GM19240 (cell line): ENCODE results near the gene DAO.

ENCODE experiments used
- DNase-seq: peaks from one replicate; pipeline ENCODE4 v3.0.0; 2011; ENCODE audit warnings: low spot score; ENCODE audit not compliant: insufficient read length

Gene DAO

DNA sequence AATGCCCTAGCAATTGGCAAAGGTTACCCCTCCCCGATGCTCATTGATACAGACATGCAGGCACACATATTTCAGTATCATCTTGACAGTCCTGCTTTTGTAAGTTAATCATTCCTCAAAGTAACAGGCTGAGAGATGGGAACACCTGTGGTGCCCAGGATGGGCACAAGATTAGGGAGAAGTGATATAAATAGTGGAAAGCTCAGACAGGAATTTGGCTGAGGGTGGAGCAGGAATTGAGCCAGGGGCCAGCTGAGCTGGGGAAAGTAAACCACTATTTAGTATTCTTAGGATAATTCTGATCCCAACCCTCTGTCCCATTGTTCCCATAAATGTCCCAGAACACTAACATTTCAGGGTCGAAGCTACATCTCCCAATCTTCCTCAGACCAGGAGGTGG lies 38.3 kb downstream of the DAO start:
- DNase-seq, result no peak

DNA sequence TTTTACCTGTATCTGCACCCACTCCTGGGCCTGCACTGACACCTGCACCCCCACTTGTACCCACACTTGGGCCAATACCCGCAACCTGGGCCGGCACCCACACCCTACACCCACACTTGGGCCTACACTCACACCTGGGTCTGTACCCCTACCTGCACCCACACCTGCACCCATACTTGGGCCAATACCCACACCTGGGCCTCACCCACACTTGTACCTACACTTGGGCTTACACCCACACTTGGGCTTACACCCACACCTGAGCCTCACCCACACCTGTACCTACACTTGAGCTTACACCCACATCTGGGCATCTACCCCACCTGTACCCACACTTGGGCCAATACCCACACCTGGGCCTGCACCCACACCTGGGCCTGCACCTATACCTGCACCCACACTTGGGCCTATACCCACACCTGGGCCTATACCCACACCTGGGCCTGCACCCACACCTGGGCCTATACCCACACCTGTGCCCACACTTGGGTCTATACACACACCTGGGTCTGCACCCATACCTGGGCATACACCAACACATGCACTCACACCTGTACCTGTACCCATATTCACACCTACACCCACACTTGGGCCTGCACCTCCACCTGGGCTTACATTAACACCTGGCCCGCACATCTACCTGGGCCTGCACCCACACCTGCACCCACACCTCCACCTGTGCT lies 39.2 kb downstream of the DAO start:
- no peak for DNase-seq

DNA sequence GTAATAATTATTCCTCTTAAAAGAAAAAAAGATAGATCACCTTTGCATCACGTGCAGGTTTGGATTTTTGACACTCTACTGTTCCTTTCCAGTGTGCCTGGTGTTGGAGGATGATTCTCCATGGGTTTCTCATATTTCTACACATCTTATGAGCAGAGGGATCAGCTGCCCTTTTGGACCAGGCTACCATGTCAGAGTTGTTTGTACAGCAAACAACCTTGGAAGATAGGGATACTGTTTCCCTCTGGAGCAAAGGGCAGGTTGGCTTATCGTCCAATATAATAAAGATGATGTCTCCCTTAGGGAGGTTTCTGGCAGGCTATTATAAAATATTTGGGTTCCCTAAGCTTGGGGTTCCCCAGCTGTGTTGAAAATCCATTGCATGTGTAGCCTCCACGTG lies 42.1 kb downstream of the DAO start:
- DNase-seq, result no peak

DNA sequence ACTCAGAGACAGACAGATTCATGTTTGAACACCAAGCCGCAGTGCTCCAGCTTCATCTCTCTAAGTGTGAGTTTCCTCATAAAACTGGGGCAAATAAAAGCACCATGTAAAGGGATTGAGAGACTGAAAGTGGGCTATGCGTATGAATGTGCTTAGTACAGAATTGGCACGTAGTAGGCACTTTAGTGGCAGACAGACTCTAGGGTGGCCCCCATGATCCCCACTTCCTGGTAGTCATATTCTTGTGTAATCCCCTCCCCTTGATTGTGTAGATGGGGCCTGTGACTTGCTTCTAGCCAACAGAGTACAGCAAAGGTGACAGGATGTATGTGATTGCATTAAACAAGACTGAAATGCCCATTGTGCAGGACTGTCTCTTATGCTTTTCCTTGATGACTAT lies 43.0 kb downstream of the DAO start:
- no peak for DNase-seq

DNA sequence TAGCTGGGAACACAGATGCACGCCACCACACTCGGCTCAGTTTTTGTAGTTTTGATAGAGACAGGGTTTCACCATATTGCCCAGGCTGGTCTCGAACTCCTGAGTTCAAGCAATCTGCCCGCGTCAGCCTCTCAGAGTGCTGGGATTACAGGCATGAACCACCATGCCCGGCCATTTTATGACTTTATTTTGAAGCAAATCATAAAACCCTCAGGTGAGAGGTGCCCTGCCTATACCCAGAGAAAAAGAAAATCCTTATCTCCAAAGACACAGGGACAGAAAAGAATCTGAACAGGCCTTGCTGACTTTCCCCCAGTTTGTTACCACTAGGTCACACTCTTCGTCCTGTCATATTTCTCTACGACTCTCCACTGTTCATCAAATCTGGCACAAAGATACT lies 48.8 kb downstream of the DAO start:
- no peak for DNase-seq

DNA sequence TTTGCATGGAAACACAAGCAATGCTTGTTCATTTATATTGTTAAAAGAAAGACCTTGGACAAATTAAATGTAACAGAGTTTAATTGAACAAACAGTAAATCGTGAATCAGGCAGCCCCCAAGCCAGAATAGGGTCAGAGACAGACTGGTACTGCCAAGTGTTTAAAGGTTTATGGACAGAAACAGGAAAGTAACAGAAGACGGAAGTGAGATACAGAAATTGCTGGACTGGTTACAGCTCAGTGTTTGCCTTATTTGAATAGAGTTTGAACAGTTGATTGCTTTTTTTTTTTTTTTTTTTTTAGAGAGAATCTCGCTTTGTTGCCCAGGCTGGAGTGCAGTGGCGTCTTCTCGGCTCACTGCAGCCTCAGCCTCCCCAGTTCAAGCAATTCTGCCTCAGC lies 50.3 kb downstream of the DAO start:
- no peak for DNase-seq

DNA sequence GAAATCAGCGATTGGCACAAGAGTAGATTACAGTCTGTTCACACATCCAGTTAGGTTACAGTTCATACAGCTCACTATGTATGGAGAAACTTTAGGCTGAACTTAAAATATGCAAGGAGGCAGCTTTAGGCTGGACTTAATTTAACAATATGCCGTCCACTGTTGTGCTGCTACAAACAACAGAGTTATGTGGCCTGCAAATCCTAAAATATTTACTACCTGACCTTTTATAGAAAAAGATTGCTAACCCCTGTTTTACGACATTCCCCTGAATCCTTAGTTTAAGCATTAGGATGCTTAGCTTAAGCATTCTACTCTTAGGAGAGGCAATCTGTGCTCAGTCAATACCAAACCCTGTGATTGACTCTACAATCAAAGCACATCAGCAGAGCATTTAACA lies 50.9 kb downstream of the DAO start:
- DNase-seq, result no peak

DNA sequence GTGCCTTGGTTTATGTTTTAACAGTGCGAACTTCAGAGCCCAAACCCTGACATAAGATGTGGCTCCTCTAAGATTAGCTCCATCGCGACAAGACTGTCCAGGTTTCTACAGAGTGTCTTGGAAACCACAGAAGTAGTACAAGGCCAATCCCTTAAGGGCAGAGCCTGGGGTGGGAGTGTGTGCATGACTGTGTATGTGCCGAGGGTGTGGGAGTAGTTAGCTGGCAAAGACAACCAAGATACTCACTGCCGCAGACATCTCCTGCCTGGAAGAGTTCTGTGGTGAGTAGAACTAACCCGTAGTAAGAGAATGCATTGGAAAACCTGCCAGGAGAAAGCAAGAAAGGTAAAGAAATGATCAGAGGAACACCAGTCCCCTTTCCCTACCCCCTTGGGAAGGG lies 54.1 kb downstream of the DAO start:
- no peak for DNase-seq

DNA sequence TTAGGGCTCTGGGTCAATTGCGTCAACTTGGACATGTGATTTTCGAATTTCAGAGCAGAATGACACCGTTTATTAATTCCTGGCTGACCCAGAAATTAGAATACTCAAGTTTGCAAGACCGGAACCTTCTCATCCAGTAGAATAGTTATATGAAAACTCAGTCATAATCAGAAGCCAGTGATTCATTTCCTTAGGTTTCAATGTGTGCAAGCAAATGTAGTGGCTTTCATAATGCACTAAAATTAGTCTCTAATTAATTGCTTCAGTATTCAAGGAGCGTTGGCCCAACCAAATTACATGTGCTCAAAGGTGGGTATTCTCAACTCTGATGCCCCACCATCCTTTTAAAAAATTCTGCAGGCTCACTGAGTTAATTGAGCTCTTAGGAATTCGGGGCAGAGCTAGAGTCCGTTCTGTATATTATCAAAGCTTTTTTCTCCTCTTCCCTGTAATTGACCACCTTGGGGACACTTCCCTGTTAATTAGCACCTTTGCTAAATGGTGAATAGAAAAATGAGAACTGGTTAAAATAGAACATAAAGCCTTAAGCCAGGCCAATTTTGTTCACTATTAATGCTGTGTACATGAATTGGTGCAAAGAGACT lies 55.4 kb downstream of the DAO start:
- no peak for DNase-seq

DNA sequence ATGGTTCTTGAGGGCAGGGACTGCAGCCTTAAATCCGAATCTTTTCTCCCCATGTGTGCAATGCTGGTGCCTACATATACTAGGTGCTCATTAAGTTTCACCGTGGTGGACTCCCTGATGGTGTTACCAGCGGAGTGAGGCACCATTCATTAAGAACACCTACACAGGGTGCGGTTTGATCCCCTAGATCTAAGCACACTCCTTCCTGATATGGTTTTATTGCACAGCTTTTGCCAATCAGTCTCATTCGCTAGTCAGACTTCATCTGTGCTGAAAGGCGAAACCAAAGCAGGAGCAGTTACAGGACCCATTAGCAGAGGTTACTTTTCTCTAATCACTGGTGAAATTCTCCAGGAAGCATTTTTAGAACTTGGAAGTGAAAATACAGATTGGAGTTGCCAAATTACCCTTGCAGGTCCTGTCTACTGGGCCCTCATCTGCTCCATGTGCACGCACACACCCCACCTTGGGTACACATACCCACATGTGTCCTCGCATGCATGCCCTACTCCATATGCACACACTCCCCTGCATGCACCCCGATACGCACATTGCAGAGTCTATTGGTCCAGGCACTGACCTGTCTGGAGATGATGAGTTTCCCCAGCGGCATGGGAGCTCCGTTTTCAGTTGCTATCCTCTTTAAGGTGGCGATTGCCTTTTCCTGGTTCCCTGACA lies 58.5 kb downstream of the DAO start:
- no peak for DNase-seq

DNA sequence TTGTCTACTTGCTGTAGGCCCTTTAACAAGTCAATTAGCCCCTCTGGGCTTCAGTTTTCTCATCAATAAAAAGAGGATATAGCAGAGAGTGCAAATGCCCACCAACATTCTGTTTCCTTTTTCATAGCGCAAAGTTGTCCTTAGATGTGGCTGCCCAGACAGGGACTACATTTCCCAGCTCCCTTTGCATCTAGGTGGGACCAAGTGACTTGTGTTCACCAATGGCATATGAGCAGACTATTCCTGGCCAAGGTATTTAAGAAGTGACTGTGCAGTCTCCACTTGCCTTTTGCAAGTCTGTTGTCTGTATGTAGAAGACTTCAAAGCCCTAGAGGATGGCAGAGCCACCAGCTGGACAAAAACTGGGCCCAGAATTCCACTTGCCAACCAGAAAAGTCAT lies 59.7 kb downstream of the DAO start:
- peak; percentile 11 for DNase-seq

DNA sequence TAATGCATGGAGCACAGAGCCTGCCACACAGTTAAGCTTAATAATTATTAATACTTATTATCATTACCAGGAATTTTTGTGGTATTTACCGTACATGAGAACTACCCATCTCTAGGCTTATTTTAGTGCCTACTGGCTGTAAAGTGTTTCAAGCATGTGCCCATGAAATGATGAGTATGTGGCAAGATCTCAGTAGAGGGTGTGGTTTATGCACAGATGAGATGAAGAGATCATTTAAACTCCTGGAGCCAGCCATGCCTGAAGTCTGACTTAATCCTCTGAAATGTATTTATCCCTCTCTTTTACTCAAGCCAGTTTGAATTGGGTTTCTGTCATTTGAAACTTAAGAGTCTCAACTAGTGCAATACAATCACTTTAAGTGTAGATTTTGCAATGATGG lies 60.2 kb downstream of the DAO start:
- no peak for DNase-seq

DNA sequence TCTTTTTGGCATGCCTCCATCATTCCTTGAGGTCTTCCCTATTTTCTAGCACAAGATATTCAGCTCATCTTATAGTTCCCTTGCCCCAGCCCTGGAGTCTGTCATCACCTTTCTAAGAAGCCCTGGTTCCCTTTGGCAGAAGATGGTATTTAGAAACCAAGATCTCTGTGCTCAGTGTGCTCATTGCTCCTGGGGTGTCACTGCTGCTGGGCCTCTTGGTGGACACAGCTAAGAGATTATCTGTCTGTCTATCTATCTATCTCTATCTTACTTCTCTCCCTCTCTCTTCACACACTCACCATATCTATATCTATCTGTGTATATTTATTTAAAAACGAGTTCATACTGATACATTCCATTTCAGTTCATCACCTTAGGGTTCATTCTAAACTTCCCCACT lies 67.2 kb downstream of the DAO start:
- DNase-seq, result no peak

DNA sequence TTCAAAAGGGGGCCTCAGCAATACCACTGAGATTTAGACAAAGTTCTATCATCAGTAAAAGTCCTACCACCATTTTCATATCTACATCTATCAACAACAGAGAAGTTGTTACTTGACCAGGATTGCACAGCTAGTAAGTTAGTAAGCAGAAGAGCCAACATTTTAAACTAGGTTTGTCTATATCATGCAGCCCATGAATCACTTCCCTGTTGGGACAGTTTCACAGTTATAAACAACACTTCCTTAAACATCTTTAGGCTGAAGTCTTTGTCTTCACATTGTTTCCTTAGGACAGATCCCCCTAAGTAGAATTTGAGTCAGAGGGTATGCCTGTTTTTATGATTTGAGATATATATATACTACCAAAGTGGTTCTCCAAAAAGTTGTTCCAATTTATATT lies 68.5 kb downstream of the DAO start:
- no peak for DNase-seq

DNA sequence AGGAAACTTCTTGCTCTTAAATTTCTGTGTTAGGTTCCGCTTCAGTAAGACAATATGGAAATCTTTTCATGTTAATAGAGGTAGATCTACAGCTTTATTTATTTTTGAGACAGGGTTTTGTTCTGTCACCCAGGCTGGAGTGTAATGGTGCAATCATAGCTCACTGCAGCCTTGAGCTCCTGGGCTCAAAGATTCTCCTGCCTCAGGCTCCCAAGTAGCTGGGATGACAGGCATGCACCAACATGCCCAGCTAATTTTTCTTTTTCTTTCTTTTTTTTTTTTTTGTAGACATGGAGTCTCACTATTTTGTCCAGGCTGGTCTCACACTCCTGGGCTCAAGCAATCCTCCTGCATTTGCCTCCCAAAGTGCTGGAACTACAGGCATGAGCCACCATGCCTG lies 70.1 kb downstream of the DAO start:
- DNase-seq, result no peak
